ENCODE data around the gene PTPN12.

The PTPN12 gene

GRCh38 chr7:77687100-77687746 is 150.1 kb downstream of the PTPN12 start:
- no peak for DNase-seq (ENCODE audit: low spot score)
- Histone ChIP-seq H3K27ac (ENCODE audit: poor library complexity, severe bottlenecking) (no peak overlapping the region), H3K36me3 (ENCODE audit: low read depth) (peaks cover 36% of the 10 kb centered on the region), H3K4me3 (ENCODE audit: severe bottlenecking) (no peak overlapping the region), H3K9me3 (ENCODE audit: severe bottlenecking) (no peaks in the 10 kb centered on the region), H3K4me1 (ENCODE audit: insufficient read depth, poor library complexity, severe bottlenecking) (peaks cover 11% of the 10 kb centered on the region), H3K27me3 (ENCODE audit: insufficient read depth, poor library complexity, severe bottlenecking) (no peaks in the 10 kb centered on the region)
- 0 out of 3 replicates have a peak, but pooled peaks have one; percentile 22 for ATAC-seq (ENCODE audit: low read depth)
- no peak for TF ChIP-seq CTCF (IDR thresholded peaks at IDR 0.05; ENCODE audit: poor library complexity, severe bottlenecking)

GRCh38 chr7:77687747-77688144 is 150.7 kb downstream of the PTPN12 start:
- H3K27me3 ChIP-seq (ENCODE audit: insufficient read depth, poor library complexity, severe bottlenecking), result no peaks in the 10 kb centered on the region
- no peak overlapping the region for H3K4me3 ChIP-seq (ENCODE audit: severe bottlenecking)
- ATAC-seq (ENCODE audit: low read depth) (no peak), DNase-seq (ENCODE audit: low spot score) (no peak)
- TF ChIP-seq CTCF (IDR thresholded peaks at IDR 0.05; ENCODE audit: poor library complexity, severe bottlenecking), result no peak
- no peaks in the 10 kb centered on the region for H3K9me3 ChIP-seq (ENCODE audit: severe bottlenecking)
- peaks cover 11% of the 10 kb centered on the region for H3K4me1 ChIP-seq (ENCODE audit: insufficient read depth, poor library complexity, severe bottlenecking)
- peaks cover 34% of the 10 kb centered on the region for H3K36me3 ChIP-seq (ENCODE audit: low read depth)
- no peak overlapping the region for H3K27ac ChIP-seq (ENCODE audit: poor library complexity, severe bottlenecking)

Measured in RWPE2 (cell line).